Fibroblast of the aortic adventitia (primary cell): ENCODE results near the gene HMOX1. TPM values are rescaled to one million over a fixed set of nuclear protein-coding genes. Genes with fewer than 3 reads are reported as not detected.

ENCODE experiments used
- DNase-seq: peaks from one replicate; pipeline ENCODE4 v3.0.0-alpha.2; 2010; ENCODE audit warnings: low read depth
- H3K4me3 ChIP-seq: 2 replicates; pipeline ENCODE4 v1.5.1; 2011; ENCODE audit warnings: low read depth, mild to moderate bottlenecking, control low read depth, low read length, moderate library complexity
- total RNA-seq: library from RNA; depleted of rRNA; stranded (reverse); fragments of >200 nt; gene quantifications from 2 replicates; pipeline ENCODE4 v1.2.3, GENCODE V29; 2012; ENCODE audit warnings: low replicate concordance
- TF ChIP-seq, protein P1 (sequence below): IDR thresholded peaks from 2 replicates; pipeline ENCODE4 v1.5.1; 2011; ENCODE audit warnings: mild to moderate bottlenecking, low read length, control low read depth, inconsistent platforms; ENCODE audit not compliant: insufficient read depth

The HMOX1 gene
- total RNA-seq, 1 donor = 59.2 TPM

DNA sequence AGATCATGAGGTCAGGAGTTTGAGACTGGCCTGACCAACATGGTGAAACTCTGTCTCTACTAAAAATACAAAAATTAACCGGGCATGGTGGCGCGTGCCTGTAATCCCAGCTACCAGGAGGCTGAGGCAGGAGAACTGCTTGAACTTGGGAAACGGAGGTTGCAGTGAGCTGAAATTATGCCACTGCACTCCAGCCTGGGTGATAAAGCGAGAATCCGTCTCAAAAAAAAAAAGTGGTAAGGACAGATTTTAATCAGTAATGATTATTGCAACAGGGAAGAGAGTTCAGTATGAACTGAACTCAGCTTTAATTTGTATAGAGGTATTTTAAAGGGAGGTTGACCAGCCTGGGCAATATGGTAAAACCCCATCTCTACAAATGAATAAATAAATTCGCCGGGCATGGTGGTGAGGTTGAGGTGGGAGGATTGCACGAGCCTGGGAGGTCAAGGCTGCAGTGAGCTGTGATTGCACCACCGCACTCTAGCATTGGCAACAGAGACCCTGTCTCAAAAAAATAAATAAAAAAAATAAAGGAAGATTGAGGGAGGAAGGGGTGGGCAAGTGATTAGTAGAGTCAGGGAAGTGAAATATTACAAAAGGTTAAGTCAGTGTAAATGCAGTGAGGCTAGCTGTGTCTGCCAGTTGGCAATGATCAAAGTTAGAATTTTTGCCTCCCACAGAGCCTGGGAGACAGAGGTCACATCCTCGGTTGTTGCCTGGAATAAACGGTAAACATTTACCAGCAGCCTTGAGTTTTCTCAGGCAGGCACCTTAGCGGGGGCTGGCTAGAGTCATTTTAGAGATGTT lies 16.4 kb downstream of the HMOX1 start:
- TF ChIP-seq, protein P1, sequence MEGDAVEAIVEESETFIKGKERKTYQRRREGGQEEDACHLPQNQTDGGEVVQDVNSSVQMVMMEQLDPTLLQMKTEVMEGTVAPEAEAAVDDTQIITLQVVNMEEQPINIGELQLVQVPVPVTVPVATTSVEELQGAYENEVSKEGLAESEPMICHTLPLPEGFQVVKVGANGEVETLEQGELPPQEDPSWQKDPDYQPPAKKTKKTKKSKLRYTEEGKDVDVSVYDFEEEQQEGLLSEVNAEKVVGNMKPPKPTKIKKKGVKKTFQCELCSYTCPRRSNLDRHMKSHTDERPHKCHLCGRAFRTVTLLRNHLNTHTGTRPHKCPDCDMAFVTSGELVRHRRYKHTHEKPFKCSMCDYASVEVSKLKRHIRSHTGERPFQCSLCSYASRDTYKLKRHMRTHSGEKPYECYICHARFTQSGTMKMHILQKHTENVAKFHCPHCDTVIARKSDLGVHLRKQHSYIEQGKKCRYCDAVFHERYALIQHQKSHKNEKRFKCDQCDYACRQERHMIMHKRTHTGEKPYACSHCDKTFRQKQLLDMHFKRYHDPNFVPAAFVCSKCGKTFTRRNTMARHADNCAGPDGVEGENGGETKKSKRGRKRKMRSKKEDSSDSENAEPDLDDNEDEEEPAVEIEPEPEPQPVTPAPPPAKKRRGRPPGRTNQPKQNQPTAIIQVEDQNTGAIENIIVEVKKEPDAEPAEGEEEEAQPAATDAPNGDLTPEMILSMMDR = no peak
- H3K4me3 ChIP-seq = no peak overlapping the region
- no peak for DNase-seq

DNA sequence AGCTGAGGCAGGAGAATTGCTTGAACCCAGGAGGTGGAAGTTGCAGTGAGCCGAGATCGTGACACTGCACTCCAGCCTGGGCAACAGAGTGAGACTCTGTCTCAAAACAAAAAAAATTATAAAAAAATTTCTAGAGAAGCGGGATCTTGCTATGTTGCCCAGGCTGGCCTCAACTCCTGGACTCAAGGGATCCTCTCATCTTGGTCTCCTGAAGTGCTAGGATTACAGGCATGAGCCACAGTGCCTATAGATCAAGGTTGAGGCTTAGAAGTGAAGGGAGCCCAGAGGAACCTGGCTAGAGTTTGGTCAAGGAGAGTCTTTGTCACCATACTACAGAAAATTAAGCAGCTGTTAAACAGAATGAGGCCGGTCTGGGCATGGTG lies 17.7 kb downstream of the HMOX1 start:
- no peak overlapping the region for H3K4me3 ChIP-seq
- TF ChIP-seq, protein P1 = no peak
- DNase-seq = no peak

DNA sequence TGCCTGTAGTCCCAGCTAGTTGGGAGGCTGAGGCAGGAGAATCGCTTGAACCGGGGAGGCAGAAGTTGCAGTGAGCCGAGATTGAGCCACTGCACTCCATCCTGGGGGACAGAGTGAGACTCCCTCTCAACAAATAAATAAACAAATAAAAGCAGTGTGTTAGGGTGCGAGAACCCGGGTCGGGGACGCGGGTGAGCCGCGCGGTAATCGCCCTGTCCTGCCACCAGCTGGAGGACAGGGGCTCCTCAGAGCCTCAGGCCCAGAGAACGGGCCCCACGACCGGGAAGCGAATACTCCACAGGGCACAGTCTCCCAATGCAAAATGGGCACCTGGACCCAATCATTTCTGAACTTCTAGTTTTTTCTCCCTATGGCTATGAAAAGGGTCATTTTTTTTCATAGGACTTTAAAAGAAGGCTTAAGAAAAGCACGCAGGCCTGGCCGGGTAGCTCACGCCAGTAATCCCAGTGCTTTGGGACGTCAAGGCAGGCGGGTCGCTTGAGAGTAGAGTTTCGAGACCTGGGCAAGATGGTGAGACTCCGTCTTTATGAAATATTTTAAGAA lies 18.3 kb downstream of the HMOX1 start:
- TF ChIP-seq, protein P1 = no peak
- peak overlapping the region; percentile 74 for H3K4me3 ChIP-seq
- DNase-seq = no peak

DNA sequence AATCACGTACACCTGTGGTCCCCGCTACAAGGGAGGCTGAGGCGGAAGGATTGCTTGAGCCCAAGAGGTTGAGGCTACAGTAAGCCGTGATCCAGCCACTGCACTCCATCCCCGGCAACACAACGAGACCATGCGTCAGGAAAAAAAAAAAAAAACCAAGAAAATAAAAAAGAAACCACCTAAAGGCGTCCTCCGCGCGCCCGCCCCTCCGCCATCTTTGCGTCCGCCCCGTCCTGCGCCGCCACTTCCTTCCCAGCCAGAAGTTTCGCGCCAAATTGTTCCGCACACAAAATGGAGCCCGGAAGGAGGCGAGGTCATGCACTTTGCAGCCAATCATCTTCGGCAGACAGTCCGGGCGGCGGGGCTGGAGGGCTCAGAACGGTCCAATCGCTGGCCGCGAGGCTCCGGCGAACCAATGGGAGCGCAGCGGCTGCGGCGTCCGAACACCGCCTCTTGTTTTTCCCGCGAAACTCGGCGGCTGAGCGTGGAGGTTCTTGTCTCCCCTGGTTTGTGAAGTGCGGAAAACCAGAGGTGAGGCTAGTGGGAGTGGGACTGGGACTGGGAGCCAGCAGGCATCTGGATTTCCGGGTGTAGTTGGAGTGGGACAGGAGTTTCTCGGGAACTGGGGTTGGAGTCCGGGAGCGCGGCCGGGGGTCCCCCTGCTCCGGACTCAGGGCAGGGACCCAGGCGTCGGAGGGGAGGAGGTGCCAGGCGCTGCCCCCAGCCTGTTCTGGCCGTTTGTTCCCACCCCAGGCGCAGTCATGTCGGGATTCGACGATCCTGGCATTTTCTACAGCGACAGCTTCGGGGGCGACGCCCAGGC lies 19.0 kb downstream of the HMOX1 start, which contains the start of gene MCM5:
Gene MCM5 (plus strand): TSS at position 463 of the 823 bp plus-strand sequence. CDS start 299 bp downstream, at position 762.
- peak; percentile 96 for DNase-seq
- peak within 1 kb of the TSS; percentile 94 for H3K4me3 ChIP-seq
- TF ChIP-seq, protein P1 = no peak

DNA sequence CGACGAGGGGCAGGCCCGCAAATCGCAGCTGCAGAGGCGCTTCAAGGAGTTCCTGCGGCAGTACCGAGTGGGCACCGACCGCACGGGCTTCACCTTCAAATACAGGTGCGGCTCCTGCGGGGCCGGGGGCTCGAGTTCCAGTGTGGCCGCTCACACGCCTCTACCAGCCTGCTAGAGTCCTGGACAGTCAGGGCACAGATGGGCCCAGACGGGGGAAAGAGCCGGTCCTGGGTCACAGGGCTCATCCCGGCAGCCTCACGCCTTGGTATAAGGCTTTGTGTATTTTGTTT lies 19.6 kb downstream of the HMOX1 start:
- no peak for DNase-seq
- TF ChIP-seq, protein P1 = no peak
- H3K4me3 ChIP-seq = peak overlapping the region; percentile 94

DNA sequence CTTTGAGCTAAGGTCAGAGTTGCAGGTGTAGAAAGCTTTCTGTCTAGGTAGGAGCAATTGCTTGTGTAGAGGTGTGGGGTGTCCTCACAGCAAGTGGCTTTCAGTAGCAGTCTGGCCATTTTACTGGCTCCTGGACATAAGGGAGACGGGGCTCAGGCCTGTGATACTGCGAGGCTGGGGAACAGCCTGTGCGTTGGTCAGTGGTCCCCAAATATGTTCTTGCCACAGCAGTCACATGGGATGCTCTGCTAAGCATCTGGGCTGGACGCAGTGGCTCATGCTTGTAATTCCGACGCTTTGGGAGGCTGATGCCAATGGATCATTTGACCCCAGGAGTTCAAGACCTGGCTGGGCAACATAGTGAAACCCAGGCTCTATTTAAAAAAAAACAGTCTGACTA lies 21.0 kb downstream of the HMOX1 start:
- no peak for DNase-seq
- TF ChIP-seq, protein P1 = no peak
- H3K4me3 ChIP-seq = no peak overlapping the region
